Measurements from ENCODE around the gene CYP26A1.

- TF ChIP-seq, protein P1, sequence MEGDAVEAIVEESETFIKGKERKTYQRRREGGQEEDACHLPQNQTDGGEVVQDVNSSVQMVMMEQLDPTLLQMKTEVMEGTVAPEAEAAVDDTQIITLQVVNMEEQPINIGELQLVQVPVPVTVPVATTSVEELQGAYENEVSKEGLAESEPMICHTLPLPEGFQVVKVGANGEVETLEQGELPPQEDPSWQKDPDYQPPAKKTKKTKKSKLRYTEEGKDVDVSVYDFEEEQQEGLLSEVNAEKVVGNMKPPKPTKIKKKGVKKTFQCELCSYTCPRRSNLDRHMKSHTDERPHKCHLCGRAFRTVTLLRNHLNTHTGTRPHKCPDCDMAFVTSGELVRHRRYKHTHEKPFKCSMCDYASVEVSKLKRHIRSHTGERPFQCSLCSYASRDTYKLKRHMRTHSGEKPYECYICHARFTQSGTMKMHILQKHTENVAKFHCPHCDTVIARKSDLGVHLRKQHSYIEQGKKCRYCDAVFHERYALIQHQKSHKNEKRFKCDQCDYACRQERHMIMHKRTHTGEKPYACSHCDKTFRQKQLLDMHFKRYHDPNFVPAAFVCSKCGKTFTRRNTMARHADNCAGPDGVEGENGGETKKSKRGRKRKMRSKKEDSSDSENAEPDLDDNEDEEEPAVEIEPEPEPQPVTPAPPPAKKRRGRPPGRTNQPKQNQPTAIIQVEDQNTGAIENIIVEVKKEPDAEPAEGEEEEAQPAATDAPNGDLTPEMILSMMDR (IDR thresholded peaks at IDR 0.05; ENCODE audit: low read depth, low read length): no peak
- TF ChIP-seq EZH2phosphoT487 (IDR thresholded peaks at IDR 0.05; ENCODE audit: low read depth): no peak
Measured at GRCh38 chr10:93097386-93097785, 23.7 kb downstream of the CYP26A1 start.
